HG02938 (cell line): ENCODE results near the gene CDH13.

ENCODE experiments used
- ATAC-seq: cut with Tn5 transposase; IDR thresholded peaks from one replicate; pipeline ENCODE4 v1.9.1; 2021; ENCODE audit warnings: mild to moderate bottlenecking, moderate library complexity; ENCODE audit not compliant: unreplicated experiment

CDH13 gene

DNA sequence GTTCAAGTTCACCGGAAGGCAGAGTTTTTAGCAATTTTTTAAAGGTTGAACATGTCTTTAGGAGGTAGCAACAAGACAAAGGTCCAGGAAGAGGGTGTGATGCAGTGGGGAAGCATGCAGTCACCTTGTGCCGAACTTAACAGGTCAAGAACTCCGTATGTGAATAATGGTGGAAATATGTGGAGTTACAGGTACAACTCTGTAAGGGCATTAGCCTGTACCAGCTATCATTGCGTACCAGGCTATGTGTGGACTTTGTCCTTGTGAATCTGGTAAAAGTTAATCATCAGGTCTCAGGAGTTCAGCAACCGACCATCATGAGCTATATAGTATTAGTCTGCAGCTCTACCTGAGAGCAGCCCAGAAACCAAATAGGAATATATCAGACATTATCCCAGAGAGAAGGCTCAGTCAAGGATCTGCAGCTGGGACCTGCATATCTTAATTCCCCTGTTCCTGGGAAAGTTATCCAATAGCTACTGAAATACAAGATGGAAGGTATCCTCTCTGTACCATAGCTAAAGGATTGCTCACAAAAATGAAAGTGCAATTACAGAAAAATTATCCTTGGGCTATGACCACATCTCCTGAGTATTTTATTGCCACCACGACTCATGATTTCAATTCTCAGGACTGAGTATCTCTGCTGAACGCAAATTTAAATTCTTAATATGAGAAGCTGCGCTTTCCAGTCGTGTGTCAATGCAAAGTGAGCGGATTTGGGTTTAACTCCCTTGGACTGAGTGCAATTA is 469.3 kb downstream of the CDH13 start:
- ATAC-seq, result no peak

DNA sequence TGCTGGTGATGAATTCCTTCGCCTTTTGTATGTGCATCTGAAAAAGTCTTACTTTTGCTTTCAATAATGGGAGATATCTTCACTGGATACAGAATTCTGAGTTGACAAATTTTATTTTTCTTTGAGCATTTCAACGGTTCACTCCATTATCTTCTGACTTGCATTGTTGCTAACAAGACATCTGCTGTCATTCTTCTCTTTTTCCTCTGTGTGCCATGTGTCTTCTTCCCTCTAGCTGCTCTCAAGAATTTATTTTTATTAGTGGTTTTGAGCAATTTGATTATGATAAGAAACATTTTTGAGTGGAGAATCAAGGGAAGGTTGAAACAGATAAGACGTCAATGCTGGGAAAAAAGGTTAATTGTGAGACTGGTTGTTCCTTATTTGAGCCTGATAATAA is 471.8 kb downstream of the CDH13 start:
- ATAC-seq, result no peak

DNA sequence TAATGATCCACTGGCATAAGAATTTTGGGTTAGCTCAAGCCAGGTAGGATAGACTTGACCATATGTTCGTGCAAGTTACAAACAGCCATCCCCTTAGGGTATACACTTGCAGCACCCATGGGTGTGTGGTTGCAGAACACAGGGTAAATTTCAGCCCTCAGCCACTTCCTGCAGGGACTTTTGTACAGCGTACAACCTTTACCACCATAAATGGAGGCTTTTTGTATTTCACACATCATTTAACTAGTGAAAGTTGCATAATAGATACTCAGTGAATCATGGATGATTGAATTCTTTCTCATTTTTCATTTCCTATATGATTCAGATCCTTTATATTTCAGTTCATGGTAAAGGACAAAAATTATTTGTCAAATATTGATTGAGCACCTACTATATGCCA is 473.9 kb downstream of the CDH13 start:
- ATAC-seq, result no peak

DNA sequence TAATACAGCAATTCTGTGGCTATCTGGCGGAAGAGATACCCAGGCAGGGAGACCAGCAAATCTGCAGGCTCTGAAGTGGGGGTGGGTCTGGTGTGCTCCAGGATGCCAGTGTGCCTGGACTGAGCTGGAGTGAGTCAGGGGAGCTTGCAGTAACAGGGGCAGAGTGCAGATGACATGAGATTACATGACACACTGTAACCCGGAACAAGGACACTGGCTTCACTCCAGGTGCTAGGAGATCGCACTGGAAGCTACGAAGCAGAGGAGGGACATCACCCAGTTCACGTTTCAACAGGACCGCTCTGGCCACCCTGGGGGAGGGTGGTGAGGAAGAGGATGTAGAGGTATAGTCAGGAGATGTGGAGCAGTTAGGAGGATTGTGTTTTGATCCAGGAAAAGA is 475.6 kb downstream of the CDH13 start:
- ATAC-seq, result no peak

DNA sequence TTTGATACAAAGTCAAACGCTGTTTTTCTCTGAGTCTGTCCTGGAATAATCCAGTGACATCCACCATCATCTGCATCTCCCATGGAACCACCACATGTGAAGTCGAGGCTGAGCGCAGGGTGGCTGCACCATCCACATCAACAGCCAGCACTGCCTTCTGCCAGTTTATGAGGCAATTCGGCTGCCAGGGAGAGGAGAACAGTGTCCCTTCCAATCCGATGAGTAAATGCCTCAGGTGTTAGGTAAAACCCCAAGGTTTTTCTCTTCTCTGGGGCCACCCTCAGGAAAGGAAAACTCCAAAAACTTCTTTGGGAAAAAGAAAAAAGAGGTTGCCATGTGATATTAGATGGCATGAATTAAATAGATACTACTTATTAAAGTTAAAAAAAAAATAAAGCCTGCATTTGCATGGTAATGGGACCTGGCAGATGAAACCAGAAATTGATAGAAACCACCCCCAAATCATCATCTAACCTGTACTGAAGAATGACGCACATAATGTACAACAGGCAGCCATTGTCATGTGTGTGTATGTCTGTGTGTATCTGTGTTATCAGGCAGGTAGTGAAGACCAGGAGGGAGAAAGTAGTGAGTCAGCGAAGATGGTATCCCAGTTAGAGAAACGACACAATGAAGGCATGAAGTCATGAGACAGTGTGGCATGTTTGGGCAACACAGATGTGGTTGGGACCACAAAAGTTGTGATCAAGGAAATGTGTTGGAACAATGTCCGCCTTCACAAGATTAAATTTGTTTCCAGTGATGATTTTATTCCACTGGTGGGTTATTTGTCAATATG is 478.7 kb downstream of the CDH13 start:
- no peak for ATAC-seq

DNA sequence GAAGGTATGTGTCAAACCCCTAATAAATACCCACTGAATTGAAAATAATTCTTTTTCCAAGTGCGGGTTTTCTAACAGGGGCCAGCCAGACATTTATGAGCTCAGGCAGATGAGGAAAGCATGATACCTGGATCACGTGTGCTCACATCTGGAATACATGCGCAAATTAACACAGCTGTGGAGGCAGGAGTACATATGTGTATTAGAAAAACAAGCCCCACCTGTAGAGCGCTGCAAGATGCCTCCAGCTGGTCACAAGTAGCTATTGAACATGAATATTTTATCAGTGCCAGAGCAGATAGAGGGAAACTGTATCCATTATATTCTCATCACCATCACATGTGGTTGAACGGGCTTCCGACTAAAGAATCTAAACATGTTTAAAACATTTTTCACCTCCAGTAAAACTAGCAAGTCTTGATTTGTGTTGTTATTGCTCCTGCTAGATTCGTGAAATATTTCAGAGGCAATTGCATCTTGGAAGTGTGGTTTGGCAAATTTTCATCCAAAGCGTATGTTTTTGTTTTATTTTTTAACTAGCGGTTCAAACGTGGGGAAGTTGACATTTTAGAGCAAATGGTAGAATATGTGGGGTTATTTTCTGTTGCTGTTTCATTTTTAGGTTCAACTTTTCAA is 482.8 kb downstream of the CDH13 start:
- ATAC-seq, result no peak

DNA sequence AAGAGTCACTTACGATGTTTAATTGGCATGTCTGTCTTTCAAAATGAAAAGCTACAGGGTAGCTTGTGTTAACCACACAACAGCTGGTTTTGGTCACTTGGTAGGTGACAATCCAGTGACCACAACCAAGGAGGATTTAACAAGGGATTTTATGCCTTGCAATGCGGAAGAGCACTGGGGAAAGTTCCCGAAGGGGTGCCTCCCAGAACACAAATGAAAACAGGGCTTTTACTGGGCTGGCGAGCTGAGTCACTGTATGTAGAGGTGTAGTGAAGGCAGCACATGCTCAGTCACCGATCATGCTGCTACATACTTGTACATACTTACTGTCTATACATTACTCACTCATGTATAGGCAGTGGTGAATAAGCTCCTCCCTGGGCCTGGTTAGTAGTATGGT is 483.5 kb downstream of the CDH13 start:
- ATAC-seq, result no peak

DNA sequence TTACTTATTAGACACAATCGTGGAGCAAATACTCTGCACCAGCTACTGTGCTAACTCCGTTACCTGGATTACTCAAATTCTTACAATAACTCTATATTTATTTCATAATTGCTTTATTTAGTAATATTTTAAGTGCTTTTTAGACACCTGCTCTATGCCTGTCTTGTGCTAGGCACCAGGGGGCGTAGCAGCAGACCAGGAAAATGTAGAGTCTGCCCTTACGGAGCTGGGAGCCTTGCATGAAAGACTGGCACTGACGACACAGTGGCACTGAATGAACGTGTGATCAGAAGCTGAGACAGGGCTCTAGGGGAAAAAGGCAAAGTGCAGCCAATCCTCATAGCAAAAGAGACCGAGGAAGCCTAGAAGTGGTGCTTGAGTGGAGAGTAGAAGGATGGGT is 486.5 kb downstream of the CDH13 start:
- ATAC-seq, result no peak

DNA sequence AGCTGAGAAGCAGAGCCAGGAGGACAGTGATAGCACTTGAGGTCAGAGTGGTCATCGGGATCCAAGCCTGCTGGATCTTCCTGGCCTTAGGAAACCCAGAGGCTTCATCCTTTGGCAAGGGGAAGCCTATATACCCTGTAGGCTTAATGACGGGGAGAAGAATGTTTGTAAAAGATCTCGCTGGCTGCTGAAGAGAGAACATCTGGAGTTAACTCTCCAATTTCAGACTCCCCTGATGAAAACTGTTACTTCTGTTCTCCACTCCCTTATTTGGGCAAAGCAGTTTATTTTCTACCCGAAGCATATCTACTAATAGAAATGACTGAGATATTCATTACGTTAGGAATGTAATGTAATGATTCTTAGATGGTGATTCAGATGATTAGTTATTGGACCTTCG is 487.0 kb downstream of the CDH13 start:
- ATAC-seq, result no peak

DNA sequence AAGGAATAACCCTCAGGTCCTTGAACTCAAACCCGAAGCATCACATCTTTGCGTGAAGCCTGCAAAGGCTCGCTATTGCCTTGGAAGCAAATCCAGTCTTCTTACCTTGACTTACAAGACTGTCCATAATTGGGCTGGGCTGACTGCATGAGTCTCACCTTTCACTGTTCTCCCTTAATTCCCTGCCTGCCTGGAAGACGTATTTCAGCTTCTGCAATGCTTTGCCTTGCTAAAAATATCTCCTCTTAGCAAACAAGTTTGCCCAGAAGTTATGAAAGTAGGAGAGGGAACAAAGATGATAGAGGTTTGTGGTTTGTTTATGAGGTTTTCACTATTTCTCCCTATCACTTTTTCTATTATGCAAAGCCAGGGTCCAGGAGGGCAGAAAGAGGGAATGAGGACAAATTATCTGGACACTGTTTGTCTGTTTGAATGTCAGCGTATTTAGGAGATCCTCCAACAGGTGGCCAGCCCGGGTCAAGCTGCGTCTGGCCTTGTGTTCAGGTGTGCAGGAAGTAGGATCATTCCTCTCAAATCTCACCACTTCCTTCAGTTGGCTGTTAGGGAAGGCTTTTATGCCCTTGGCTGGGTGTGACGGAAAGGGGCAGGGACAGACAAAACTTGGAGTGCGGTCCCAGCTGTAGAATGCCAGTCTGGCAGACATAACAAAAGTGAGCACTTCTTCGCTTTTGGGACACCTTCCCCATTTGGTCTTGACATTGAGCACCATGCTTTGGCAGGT is 488.9 kb downstream of the CDH13 start:
- ATAC-seq, result no peak

DNA sequence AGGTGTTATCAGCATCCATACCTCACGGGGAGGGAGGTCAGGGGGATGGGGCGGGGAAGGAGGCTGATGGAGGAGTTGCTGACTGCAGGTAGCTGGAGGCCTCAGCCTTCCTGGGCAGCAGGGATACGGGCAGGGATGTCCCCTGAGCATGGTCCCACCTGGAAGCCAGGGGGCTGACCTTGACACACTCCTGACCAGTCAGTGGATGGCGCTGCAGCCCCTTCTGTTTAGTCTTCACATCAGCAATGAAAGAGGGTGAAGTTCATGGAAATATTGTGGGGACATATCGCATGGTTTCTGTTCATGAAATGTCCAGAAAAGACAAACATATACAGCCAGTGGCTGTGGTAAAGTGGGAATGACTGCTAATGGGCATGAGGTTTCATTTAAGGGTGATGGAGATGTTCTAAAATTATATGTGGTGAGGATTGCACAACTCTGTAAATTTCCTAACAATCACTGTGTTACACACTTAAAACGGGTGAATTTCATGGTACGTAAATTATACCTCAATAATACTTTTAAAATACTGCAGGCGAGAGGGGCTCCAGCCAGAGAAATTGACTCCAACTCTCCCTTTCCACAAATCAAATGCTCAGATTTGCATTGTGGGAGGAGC is 489.6 kb downstream of the CDH13 start:
- ATAC-seq, result no peak

DNA sequence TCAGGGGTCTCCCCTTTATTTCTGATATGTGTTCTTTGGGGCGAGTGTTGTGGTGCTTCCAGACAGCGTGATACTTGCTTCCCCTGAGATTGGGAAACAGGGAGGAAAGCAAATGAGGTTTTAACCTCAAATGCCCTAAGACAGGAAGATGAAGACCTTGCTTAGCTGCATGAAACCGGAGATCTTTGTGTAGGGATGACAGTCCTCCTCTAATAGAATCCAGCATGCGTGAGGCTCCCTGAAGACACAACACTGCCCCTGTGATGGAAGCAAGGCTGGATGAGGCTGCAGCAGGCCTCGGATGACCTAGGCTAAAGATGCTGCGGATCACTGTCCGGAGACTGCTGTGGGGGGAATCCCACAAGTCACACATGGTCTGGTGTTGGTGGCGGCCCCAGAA is 491.0 kb downstream of the CDH13 start:
- no peak for ATAC-seq

DNA sequence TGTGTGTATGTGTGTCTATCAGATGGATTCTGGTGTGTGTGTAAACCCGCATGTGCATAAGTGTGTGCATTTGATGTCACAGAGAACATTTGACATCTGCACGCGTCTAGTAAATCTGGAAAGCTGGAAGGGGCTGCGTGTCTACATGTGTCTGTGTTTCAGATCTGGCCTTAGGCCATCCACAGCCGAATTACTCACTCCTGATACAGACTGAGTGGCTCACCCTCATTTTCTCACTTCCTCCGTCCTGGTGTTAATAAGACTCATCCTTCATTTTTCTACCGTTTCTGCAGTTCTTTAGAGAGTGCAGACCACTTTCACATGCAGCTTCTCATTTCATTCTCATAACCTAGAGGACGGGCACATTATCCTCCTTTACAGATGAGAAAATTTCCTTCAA is 491.6 kb downstream of the CDH13 start:
- no peak for ATAC-seq

DNA sequence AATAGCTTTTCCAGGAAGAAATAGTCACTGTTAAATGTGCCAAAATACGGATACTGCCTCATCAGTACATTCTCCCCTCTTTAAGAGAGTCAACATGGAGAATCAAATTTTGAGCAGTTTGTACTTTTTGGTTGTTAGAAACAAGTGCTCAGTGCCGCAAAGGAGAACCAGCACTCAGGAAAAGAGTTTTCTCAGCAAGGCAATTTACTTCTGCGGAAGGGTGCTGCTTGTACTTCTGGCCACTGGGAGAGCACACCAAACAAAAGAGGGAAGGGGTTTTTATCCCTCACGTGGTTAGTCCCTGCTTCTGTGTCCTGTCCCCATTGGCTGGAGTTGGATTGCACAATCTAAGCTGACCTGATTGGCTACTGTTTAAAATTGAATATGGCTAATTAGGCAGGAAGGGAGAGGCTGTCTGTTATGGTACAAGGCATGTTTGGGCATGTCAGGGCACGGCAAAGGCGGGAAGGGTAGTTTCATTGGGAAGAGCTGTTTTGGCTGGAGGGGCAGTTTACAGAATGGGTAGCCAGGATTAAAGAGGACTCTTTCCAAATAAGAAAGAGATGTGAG is 499.3 kb downstream of the CDH13 start:
- ATAC-seq, result no peak

DNA sequence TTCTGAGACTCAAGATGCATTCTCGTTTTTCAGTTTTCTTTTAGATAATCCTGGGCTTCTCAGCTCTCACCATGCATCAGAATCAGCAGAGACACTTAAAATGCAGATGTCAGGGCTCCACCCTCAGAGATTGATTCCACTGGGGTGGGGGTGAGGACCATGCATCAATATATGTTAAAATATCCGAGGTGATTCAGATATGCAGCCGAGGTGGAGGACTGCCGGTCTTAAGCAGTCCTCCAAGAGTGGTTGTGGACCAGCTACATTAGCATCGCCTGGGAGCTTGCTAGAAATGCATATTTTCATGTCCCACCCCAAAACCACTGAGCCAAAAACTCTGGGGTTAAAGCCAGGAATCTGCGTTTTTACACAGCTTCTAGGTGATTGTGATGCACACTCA is 501.3 kb downstream of the CDH13 start:
- ATAC-seq, result no peak

DNA sequence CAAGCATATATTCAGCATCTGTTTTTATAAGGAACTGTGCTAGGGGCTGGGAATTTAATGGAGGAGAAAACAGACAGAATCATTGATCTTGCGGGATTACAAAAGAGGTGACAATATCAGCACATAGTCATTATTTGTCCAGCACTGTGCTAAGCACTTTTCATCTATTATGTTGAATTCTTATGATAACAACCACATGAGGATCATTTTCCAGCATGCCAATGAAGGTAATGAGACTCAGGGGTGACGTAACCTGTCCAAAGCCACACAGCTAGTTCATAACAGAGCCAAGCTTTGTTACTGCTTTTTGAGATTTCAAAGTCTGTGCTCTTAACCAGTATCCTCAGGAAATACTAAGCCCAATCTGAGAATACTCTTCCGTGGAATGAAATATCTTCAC is 503.3 kb downstream of the CDH13 start:
- no peak for ATAC-seq

DNA sequence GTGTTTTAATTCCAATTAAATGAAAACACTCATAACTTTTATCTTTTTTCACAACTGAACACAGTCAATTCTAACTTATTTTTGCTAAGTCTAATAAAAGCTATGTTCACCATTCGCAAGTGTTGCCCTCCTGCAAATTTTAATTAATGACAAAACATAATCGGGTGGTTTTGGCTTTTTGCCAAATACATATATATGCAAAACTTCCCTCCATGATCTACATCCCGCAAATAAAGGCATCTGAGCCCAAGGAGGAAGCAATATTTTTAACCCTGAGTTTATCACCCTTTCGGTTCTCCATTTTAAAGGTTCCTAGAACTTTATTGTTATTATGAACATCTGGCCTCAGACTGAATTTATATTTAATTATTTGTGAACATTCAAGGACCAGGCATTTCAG is 507.9 kb downstream of the CDH13 start:
- no peak for ATAC-seq

DNA sequence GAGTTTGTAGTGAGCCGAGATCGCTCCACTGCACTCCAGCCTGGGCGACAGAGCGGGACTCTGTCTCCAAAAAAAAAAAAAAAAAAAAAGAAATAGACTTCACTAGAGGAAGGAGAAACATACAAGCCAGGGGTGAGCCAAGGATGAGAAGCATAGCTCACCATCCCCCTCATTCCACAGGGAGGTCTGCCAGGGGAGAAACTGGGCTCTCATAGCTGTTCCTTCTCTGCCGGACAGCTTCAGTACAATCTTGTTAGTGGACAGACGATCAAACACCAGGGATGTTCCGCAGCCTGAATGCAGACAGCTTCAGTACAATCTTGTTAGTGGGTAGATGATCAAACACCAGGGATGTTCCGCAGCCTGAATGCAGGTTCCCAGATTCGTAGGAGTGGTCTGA is 509.6 kb downstream of the CDH13 start:
- ATAC-seq, result no peak

DNA sequence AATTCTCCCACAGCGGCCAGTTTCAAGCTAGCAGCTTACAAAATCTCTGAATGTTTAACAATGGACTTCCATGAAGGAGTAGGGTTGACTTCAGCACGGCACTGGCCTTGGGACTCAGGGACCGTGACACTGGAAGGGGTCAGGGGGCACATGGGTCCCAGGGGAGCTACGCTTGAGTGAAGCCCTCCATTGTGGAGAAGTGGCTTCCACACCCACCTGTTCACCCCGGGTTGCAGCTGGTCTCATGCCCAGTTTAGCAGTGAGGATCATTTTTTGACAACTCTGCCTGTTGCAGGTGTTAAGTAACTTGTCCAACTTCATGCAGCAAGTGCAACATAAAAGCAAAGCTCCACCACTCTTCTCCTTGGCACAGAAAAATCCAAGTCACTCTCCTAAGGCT is 510.2 kb downstream of the CDH13 start:
- ATAC-seq, result no peak

DNA sequence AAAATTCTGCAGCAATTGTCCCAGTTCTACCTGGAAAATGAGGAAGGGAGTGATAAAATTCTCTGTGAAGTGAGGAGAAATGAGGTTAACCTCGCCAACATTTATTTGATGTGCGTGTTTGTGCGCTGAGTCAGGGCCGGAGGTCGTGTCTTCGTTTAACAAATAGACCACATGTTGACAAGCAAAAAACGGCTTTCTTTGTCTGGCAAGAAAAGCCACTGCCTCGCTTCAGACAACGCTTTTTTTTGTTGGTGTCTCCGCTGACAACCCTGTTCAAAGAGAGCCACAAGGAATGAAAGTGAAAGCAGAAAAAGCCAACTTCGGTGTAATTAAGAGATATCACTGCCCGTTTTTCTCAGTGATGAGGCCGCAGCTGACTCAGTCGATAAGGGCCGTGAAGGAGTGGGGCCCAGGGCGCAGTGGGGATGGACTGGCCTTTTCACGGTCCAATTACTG is 510.6 kb downstream of the CDH13 start:
- ATAC-seq, result peak; percentile 80
